Measurements from ENCODE around the gene PRDM15.

Gene PRDM15

GRCh38 chr21:41899426-41900202, 20.5 kb upstream of the PRDM15 start:
- peak; percentile 69 for DNase-seq (ENCODE audit: low spot score)
- no peak for TF ChIP-seq CTCF (IDR thresholded peaks at IDR 0.05; ENCODE audit: extremely low read depth, missing control alignments)

- no peak for TF ChIP-seq CTCF (IDR thresholded peaks at IDR 0.05; ENCODE audit: extremely low read depth, missing control alignments)
- no peak for DNase-seq (ENCODE audit: low spot score)
Measured at GRCh38 chr21:41898998-41899397, 19.9 kb upstream of the PRDM15 start.

GRCh38 chr21:41897700-41898099, 18.6 kb upstream of the PRDM15 start:
- no peak for DNase-seq (ENCODE audit: low spot score)
- no peak for TF ChIP-seq CTCF (IDR thresholded peaks at IDR 0.05; ENCODE audit: extremely low read depth, missing control alignments)

- no peak for TF ChIP-seq CTCF (IDR thresholded peaks at IDR 0.05; ENCODE audit: extremely low read depth, missing control alignments)
- DNase-seq (ENCODE audit: low spot score) = no peak
Measured at GRCh38 chr21:41897047-41897669, 18.0 kb upstream of the PRDM15 start.

GRCh38 chr21:41895643-41896493, 16.7 kb upstream of the PRDM15 start:
- peak; percentile 69 for DNase-seq (ENCODE audit: low spot score)
- TF ChIP-seq CTCF (IDR thresholded peaks at IDR 0.05; ENCODE audit: extremely low read depth, missing control alignments) = peak; percentile 34

- DNase-seq (ENCODE audit: low spot score) = no peak
- TF ChIP-seq CTCF (IDR thresholded peaks at IDR 0.05; ENCODE audit: extremely low read depth, missing control alignments) = no peak
Measured at GRCh38 chr21:41894922-41895557, 15.9 kb upstream of the PRDM15 start.
